Stimulated activated naive CD8-positive, alpha-beta T cell treated with anti-CD3 and anti-CD28 coated beads, Interleukin-15, Interleukin-2, amounts not matched to agents 100 U/mL and 50 U/mL, for 24 hours (primary cell): ENCODE data around the gene SLC7A6.

ENCODE experiments used
- ATAC-seq: fragments of 150-1000 bp; cut with Tn5 transposase; one replicate; pipeline ENCODE4 v1.10.0; 2021
- DNase-seq: peaks from one replicate; pipeline ENCODE4 v3.0.0; 2021

The SLC7A6 gene

GRCh38 chr16:68306633-68307032 is 42.3 kb downstream of the SLC7A6 start:
- DNase-seq (no peak), ATAC-seq (no peak)

GRCh38 chr16:68309799-68310198 is 45.5 kb downstream of the SLC7A6 start:
- no peak for ATAC-seq
- DNase-seq = no peak

- ATAC-seq = no peak
- DNase-seq = no peak
These were observed 46.1 kb downstream of the SLC7A6 start for GRCh38 chr16:68310437-68310773.

GRCh38 chr16:68310774-68311511 is 46.6 kb downstream of the SLC7A6 start, which contains the start of the genes PRMT7 and SLC7A6OS:
PRMT7 (plus strand) TSS chr16:68311019; CDS start chr16:68315980, 4,961 bp downstream.
SLC7A6OS (minus strand) TSS chr16:68310946; CDS start chr16:68310926, 20 bp downstream.
- DNase-seq = peak; percentile 92
- ATAC-seq = peak; percentile 99

GRCh38 chr16:68313116-68313515 is 48.8 kb downstream of the SLC7A6 start:
- ATAC-seq (no peak), DNase-seq (no peak)

GRCh38 chr16:68319185-68319908 is 55.0 kb downstream of the SLC7A6 start:
- ATAC-seq (peak; percentile 100), DNase-seq (peak; percentile 70)

- DNase-seq (no peak), ATAC-seq (no peak)
These were observed 60.0 kb downstream of the SLC7A6 start for GRCh38 chr16:68324336-68324735.

- DNase-seq (no peak), ATAC-seq (no peak)
These were observed 60.5 kb downstream of the SLC7A6 start for GRCh38 chr16:68324780-68325357.

- peak; percentile 98 for ATAC-seq
These were observed 64.0 kb downstream of the SLC7A6 start for GRCh38 chr16:68328151-68328859.

GRCh38 chr16:68328860-68329390 is 64.6 kb downstream of the SLC7A6 start:
- no peak for DNase-seq
- ATAC-seq = no peak

More at GRCh38 chr16:68328151-68328859, 64.0 kb downstream of the SLC7A6 start:
- peak; percentile 78 for DNase-seq

GRCh38 chr16:68331879-68332410 is 67.6 kb downstream of the SLC7A6 start:
- no peak for DNase-seq
- no peak for ATAC-seq

- ATAC-seq = no peak
- DNase-seq = no peak
These were observed 68.2 kb downstream of the SLC7A6 start for GRCh38 chr16:68332411-68333121.

GRCh38 chr16:68335175-68335574 is 70.8 kb downstream of the SLC7A6 start:
- ATAC-seq = no peak
- DNase-seq = no peak

GRCh38 chr16:68338326-68339119 is 74.2 kb downstream of the SLC7A6 start:
- DNase-seq = no peak
- no peak for ATAC-seq

- DNase-seq (no peak), ATAC-seq (no peak)
These were observed 74.9 kb downstream of the SLC7A6 start for GRCh38 chr16:68339214-68339613.

- DNase-seq = no peak
- no peak for ATAC-seq
These were observed 78.3 kb downstream of the SLC7A6 start for GRCh38 chr16:68342620-68343019.

- DNase-seq = no peak
- no peak for ATAC-seq
These were observed 78.8 kb downstream of the SLC7A6 start for GRCh38 chr16:68343137-68343536.

- DNase-seq = no peak
- no peak for ATAC-seq
These were observed 79.9 kb downstream of the SLC7A6 start for GRCh38 chr16:68344252-68344651.

GRCh38 chr16:68345351-68345810 is 81.1 kb downstream of the SLC7A6 start:
- DNase-seq (peak; percentile 41), ATAC-seq (peak; percentile 81)

- ATAC-seq (no peak), DNase-seq (no peak)
These were observed 81.8 kb downstream of the SLC7A6 start for GRCh38 chr16:68345958-68346635.
